ENCODE data around the gene CCDC24. TPM values are rescaled to one million over a fixed set of nuclear protein-coding genes. Genes with fewer than 3 reads are reported as not detected.

The CCDC24 gene
- total and polyA plus RNA-seq, 2 of the 13 experiments (the other 11 are each of a cell fraction or from before 2014, with no cell fraction given) = 1.4 to 2.9 TPM

GRCh38 chr1:43987159-43987902 is 4.1 kb upstream of the CCDC24 start (continued):
- TF ChIP-seq ZBTB26 (CRISPR knock-in tag; IDR thresholded peaks at IDR 0.05; ENCODE audit: borderline replicate concordance) = no peak
- peak; percentile 76; the same call in 1 of the 2 replicates for TF ChIP-seq TBX2 (CRISPR knock-in tag; IDR thresholded peaks at IDR 0.05; ENCODE audit: borderline replicate concordance)
- peak; percentile 69 for TF ChIP-seq HNF1A (IDR thresholded peaks at IDR 0.05; ENCODE audit: low read depth)
- TF ChIP-seq HNF1A (CRISPR knock-in tag; IDR thresholded peaks at IDR 0.05; ENCODE audit: borderline replicate concordance) = no peak
- peak; percentile 40; the same call in 1 of the 2 replicates for TF ChIP-seq HOXA3 (CRISPR knock-in tag; IDR thresholded peaks at IDR 0.05)
- peak; percentile 15; the same call in 1 of the 3 replicates for TF ChIP-seq MXI1 (IDR thresholded peaks at IDR 0.05; ENCODE audit: borderline replicate concordance, low read depth, low read length)
- TF ChIP-seq ZNF567 (CRISPR knock-in tag; IDR thresholded peaks at IDR 0.05; ENCODE audit: borderline replicate concordance) = 0 out of 2 replicates have a peak, but pooled peaks have one; percentile 39
- 0 out of 2 replicates have a peak, but pooled peaks have one; percentile 45 for TF ChIP-seq ZSCAN31 (CRISPR knock-in tag; IDR thresholded peaks at IDR 0.05; ENCODE audit: low read depth)
- peak; percentile 24; the same call in 1 of the 2 replicates for TF ChIP-seq NCOA2 (CRISPR knock-in tag; IDR thresholded peaks at IDR 0.05)
- peak; percentile 84 for TF ChIP-seq PAXIP1 (CRISPR knock-in tag; conservative IDR thresholded peaks at IDR 0.05)
- TF ChIP-seq ZBTB42 (CRISPR knock-in tag; IDR thresholded peaks at IDR 0.05) = no peak
- TF ChIP-seq MYPOP (CRISPR knock-in tag; IDR thresholded peaks at IDR 0.05) = peak; percentile 50; the same call in 1 of the 2 replicates
- peak; percentile 58 for TF ChIP-seq MNT (IDR thresholded peaks at IDR 0.05)
- TF ChIP-seq ZNF747 (CRISPR knock-in tag; IDR thresholded peaks at IDR 0.05; ENCODE audit: borderline replicate concordance) = peak; percentile 57; the same call in 1 of the 2 replicates

Measured in HepG2 (cell line).